ENCODE results near the gene SYVN1.

- TF ChIP-seq CTCF (IDR thresholded peaks at IDR 0.05 in 8 of 11, conservative IDR thresholded peaks at IDR 0.05 in 3 of 11) (peak in 1 of 11 experiments; percentile 11), POLR2A (IDR thresholded peaks at IDR 0.05) (no peak)
These were observed 25.7 kb downstream of the SYVN1 start for GRCh38 chr11:65108469-65109123.
